Measurements from ENCODE around the gene DOCK8.
"Not testable (repeated sequence)": the region's sequence is repeated elsewhere in the genome, so short reads cannot be mapped to it uniquely, and the experiment has no call there.

Gene DOCK8

DNA sequence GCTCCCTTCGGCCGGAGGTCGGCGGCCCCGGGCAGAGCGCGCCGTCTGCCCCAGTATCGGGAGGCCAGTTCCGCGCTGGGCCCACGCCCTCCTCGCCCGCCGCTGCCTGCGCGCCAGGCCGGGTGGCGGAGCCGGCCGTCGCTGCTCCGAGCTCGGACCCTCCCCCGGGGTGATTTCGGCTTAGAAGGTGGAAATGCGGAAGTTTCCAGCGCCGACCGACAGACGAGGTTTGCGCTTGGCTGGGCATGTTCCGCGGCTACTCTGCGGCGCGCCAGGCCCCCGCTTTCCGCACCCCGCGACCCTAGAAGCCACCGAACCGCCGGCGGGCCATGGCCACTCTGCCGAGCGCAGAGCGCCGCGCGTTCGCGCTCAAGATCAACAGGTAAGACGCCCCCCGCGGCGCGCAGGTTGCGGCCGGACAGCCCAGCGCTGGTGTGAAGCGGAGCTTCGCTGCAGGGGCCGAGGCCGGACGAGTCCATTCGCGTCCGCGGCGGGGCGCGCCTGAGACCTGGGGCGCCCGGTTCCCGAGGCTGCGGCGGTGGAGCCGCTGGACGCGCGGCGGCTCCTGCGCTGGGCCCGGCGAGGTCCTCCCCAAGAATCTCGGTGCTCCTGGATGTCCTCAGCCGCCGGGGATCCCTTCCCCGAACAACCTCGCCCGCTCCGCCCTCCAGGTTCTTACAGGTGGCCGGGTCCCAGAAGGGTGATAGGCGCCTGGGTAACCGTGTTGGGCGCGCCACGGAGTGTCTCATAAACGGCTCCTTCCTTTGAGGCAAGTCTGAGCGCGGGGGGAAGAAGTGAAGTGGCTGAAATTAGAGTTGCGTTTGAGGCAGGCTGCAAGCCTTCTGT lies at the start of gene DOCK8:
Gene DOCK8, plus strand, starts transcription at position 218 of the 846 bp plus-strand sequence. Its CDS starts 112 bp downstream, at position 330.
- DNase-seq, result peak; percentile 65

DNA sequence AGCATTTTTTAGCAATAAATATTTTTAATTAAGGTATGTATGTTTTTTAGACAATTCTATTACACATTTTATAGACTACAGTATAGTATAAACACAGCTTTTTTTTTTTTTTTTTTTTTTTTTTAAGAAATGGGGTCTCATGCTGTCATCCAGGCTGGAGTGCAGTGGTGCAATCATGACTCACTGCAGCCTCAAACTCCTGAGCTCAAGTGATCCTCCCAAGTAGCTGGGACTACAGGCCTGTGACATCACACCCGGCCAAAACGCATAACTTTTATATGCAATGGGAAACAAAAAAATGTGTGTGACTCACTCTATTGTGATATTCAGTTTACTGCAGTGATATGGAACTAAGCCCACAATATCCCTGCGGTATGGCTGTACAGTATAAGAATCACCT lies 44.9 kb upstream of the DOCK8 start:
- DNase-seq, result not testable (repeated sequence)

DNA sequence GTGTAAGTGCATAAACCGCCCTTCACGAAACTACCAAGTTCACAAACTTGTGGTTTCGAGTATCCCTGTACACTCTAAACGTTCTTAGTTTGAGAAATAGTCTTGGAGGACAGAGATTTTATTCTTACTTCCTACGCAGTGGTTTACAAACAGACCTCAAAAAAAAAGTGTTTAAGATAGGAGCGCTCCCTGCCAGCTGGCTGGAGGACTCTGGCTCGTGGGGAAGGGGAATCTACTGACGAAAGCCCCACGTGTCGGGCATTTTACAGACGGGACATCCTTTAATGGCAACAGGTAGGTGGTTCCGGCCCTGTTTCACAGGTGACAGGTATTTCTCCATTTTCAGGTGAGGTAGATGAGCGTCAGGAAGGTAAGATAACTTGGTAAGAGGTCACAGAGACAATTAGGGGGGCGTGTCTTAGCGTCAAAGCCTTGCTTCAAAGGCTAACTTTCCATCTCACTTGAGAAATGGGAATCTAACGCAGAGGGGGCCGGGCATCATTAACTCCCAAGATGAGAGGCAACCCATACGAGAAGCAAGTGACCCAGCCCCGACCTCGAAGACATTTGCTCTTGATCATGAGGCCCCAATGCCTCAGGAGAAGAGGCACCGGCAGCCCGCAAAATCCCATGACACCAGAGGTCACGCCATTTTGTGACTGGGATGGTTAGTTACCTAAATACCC lies 36.4 kb upstream of the DOCK8 start:
- peak; percentile 48 for DNase-seq

DNA sequence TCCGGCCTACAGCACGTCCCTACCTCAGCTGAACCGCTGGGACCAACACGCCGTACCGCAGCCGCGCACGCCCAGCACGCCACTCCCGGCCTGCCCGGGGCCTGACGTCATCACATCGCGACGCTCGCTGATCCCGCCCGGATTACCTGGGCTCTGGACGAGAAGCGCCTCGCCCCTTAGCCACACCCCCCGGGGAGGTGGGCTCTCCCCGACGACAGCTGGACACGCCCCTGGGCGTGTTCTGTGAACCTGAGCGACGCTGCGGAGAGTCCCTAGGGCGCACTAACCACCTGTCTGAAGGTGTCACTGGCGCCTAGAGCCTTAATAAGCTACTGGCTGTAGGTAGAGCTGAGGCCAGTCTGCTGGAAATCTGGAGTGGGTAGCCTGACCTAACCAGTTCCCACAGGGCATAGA lies 35.7 kb upstream of the DOCK8 start, which contains the start of gene ZNG1A:
Gene ZNG1A, minus strand, starts transcription at position 87 of the 414 bp plus-strand sequence. CDS start 87 bp downstream, outside the sequence.
- DNase-seq, result peak; percentile 92

DNA sequence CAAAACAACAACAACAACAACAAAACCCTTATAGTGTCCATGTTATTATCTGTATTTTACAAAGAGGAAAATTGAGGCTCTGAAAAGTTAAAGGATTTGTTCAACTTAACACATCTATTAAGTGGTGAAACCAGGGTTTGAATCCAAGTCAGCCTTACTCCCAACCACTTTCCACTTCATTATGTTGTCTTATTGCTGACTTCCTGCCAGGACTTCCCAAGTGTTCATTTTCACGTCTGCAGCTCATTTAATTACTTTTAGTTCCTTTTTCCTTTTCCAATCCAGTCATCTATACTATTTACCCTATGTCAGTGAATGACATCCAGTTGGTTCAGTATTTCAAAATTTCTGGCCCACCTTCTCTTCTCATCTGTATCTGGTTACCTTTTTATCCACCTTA lies 15.1 kb upstream of the DOCK8 start:
- DNase-seq, result not testable (repeated sequence)

DNA sequence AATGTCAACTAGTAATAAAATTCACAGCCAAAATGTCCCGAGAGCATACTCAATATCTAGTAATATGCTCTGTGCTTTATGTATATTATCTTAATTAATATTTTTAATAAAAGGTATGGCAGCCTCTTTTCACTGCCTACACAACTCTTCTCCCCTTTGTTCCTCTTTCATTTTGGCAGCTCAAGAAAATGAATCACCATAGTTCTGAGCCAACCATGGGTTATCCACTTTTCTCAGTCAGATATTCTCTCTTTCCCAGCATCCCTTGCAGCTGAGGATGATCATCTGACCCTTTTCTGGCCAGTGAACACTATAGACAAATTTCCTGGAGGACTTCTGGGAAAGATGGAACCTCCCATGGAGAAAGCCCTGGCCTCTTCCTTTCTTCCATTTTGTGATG lies 8.2 kb upstream of the DOCK8 start:
- DNase-seq, result no peak

DNA sequence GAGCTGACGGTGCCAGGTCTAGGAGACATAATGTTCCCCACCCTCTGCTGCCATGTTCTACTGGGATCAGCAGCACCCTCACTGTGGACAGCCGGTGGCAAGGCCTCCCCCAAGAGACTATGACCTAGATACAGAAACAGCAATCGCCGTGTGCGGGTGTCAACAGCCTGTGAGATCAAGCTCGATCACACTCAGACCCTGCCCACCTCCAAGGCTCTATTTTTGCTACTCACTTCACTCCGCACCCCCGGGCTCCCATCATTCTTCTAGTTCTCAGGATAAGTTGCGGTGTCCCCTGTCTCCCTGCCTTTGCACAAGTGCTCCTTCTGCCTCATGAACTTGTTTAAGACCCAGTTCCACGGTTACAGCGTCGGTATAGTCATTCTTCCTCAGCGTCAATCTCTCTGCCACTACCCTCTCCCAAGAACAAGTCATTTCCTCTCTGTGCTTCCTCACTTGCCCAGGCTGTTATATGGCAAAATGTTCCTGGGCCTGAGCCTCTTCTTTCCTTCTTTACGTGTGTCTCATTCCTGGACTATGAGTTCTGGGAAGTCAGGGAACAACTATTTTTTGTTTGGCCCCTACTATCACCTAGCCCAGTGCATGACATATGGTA lies 5.4 kb upstream of the DOCK8 start:
- no peak for DNase-seq

DNA sequence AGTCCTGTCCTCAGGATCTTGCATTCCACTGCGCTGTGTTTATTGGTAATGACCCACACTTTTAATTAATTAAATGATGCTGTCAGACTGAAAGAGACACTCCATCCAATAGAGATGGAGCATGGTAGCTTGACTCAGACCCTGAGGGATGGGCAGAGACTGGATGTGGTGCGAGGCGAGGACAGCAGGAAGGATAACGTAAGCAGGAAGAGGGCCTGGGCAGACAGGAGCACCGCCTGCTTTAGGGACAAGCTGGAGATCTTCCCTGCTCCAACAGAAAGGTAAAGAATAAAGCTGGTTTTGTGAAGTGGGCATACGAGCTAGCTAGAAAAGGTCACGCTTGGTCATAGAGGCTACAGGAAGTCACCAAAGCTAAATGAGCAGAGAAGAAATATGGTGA lies 3.6 kb upstream of the DOCK8 start:
- no peak for DNase-seq

DNA sequence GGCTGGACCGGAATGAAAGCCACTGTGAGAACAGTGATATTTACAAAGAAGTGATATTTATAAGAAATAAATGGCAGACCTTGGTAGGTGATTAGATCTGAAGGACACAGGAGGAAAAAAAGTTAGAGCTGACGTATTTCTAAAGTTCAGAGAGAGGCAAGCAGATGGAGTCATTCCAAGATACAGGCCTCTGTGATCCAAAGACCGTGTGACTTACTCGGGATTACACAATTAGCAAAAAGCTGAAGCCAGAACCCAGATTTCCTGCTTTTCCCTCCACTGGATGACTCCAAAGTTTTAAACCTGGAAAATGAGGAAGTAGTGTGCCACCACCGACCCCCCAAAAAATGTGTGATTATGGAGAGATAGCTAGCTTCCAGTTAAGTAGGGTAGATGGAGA lies 3.1 kb upstream of the DOCK8 start:
- no peak for DNase-seq

DNA sequence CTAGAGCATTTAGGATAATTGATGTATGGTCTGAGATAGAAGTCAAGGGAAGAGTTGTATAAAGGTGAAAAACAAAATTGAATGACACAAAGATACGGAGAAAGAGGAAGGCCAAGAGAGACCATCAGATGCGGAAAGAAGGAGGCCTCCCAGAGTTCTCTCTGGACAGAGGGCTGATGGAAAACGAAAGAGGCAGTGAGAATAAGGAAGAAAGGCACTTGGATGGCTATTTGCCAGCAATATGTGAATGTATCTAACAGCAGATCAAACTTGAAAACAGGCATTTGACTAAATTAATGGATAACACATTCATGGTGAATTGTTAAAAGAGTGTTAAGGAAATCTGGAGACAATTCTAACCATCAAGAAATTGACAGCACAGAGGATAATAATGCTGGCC lies 2.4 kb upstream of the DOCK8 start:
- DNase-seq, result no peak

DNA sequence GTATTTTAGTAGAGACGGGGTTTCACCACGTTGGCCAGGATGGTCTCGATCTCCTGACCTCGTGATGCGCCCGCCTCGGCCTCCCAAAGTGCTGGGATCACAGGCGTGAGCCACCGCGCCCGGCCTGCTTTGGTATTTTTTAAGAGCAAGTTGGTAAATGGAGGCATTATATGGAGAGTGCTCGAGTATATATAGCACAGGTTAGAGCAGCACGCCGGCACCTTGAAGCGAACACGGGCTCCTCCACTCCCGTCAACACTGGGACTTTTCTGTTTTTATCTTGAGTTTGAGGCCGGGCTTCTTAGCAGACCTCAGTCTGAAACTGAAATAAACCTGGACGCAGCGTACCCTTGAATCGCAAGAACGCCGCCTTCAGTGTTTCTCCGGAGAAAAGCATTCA lies 764 bp upstream of the DOCK8 start:
- not testable (repeated sequence) for DNase-seq

DNA sequence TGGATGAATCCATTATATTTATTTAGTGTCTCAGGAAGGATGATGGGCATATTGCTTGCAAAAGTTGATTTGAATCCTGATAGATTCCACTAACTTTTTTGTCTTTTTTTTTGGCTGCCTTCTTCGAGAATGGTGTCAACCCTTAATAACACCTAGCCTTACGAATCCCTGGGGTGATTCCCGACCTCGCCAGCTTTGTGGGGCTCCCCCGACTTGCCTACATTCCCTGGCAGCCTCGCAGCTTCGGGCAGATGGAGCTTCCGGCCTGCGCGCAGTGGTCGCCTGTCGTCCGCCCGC lies 366 bp upstream of the DOCK8 start:
- no peak for DNase-seq

DNA sequence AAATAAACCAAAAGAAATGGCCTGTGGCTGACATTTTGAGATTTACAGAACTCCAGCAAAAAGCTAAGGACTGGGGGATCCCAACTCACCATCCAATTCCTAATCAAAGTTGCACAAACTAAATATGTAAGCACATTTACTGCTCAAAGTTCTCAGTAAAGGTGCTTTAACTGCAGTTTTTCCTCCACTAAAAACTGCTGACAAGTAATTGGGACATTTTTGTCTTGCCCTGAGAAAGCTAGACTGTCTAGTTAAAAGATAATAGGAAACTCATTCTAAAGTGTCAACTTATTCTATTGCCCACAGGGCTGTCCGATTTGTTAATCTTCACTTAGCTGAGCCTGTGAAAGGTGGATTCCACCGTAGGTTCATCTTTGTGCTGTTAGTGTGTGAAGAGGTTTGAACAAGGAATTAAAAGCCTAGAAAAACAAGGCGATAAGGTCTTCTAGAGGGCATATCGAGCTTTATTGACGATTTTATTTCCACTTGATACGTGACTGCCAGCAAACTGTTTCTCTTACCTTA lies 1.0 kb downstream of the DOCK8 start:
- no peak for DNase-seq

DNA sequence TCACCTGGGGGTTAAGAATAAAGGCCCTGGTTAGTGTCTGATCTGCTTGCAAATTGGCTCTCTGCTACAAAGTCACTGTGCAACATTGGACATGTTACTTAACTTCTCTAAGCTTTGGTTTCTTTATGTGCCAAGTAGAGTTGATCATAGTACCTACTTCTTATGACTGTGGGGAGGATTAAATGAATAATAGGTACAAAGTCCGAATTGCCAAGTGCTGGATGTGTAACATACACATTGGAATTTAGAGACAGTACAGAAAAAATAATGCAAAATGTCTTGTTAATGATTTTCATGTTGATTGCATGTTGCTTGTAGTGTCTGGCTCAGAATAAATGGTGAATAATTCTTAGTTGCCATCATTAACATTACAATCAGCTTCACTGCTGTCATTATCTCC lies 2.2 kb downstream of the DOCK8 start:
- no peak for DNase-seq

DNA sequence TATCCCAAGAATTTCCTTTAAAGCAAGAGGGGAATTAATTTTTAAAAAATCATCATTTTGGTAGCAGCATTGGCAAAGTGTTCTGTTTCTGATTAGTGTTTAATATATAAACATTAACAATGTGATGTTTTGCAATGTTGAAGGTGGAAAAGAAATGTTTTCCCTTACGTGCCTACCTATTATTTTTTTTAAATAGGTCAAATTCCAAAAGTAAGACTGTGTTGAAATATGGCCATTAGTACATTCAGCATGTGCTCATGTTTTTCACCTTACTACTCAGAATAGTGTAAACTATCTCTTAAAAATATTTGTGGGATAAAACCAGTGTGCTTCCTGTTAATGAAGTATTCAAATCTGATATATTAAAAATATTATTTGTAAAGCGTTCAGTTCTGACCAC lies 3.3 kb downstream of the DOCK8 start:
- DNase-seq, result no peak

DNA sequence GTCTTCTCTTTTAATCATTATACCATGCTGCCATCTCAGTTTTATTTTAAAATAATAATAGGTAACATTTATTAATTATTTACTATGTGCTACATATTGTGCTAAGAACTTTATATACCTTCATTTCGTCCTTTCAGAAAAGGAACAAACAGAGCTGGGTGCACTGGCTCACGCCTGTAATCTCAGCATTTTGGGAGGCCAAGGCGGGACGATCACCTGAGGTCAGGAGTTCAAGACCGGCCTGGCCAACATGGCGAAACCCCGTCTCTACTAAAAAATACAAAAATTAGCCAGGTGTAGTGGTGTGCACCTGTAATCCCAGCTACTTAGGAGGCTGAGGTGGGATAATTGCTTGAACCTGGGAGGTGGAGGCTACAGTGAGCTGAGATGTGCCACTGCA lies 4.4 kb downstream of the DOCK8 start:
- DNase-seq, result not testable (repeated sequence)

DNA sequence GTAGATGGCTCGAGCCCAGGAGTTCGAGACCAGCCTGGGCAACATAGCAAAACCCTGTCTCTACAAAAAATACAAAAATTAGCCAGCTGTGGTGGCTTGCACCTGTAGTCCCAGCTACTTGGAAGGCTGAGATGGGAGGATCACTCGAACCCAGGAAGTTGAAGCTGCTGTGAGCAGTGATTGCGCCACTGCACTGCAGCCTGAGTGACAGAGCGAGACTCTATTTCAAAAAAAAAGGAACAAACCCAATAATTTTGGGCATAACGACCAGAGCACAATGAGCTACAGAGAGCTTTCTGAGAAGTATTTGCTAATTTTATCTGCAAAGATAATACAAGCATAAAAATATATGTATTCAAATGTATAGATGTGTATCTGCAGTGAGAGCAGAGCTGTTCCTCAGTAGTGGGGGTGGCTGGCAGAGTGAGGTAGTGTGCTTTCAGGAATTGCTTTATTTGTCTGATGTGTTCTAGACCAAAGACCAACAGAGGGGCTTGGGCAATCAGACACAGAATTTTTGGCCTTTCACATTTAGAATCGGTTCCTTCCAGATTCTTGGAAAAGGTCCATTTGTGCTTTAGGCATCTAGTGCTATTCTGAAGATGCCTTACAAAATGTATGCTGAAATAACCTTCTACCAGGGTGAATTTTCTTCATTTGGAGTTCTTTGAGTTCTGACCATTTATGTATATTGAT lies 5.2 kb downstream of the DOCK8 start:
- no peak for DNase-seq

DNA sequence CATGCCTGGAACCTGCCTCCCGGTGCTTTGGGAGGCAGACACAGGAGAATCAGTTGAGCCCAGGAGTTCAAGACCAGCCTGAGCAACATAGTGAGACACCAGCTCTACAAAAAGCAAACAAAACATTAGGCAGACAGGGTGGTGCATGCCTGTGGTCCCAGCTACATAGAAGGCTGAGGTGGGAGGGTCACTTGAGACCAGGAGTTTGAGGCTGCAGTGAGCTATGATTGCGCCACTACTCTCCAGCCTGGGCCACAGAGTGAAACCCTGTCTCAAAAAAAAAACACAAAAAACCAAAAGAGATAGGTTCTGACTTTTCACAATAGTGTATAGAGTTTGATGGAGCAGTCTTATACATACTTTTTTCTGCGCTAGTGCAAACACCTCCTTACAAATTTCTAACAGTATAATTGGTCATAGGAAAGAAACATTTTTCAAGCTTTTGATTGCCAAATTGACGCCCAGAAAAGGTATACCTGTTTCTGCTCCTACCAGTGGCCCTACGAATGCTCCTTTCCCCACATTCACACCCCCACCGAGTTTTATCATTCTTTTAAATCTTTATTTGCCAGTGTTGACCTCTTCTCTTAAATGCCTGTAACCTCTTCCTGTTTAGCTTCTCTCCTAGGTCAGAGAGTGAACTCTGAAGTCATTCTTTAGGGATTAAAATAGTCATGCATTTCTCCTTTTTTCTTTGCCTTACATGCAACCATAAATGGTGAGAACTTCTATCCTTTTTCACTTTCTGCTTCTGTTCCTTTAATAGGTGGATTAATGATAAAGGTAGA lies 7.5 kb downstream of the DOCK8 start:
- DNase-seq, result peak; percentile 9

DNA sequence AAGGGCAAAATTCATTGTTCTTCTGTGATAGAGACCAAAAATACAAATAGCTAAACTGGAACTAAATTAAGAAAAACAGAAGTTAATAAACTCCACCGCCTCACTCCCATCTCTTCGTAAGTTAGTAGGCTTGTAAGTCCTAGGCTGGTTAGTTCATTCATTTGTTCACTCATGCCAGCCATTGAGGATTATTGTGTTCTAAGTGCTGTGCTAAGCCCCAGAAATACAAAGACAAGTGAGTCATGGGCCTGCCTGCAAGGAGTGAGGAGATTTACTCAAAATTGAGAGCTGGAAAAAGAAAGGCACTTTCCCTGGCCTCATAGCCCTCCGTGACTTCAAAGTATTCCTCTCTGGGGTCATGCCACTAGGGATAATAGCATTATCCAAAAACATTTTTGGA lies 8.5 kb downstream of the DOCK8 start:
- no peak for DNase-seq

DNA sequence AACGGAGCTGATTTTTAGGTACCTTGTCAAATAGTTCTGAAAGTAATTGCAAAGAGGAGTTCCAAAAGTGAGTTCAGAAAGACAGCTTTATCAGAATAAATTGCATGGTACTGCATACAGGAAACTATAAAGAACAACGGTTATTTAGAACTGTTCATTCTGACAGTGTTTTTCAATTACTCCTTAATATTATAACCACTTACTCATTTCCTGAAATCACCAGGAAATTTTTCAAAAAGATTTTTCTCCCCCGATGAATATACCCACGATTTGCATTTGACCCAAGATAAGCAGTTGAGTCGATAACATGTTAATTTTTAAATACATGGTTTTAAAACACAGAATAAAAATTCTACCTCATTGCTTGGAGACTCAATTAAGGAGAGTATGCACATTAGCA lies 9.4 kb downstream of the DOCK8 start:
- DNase-seq, result no peak

DNA sequence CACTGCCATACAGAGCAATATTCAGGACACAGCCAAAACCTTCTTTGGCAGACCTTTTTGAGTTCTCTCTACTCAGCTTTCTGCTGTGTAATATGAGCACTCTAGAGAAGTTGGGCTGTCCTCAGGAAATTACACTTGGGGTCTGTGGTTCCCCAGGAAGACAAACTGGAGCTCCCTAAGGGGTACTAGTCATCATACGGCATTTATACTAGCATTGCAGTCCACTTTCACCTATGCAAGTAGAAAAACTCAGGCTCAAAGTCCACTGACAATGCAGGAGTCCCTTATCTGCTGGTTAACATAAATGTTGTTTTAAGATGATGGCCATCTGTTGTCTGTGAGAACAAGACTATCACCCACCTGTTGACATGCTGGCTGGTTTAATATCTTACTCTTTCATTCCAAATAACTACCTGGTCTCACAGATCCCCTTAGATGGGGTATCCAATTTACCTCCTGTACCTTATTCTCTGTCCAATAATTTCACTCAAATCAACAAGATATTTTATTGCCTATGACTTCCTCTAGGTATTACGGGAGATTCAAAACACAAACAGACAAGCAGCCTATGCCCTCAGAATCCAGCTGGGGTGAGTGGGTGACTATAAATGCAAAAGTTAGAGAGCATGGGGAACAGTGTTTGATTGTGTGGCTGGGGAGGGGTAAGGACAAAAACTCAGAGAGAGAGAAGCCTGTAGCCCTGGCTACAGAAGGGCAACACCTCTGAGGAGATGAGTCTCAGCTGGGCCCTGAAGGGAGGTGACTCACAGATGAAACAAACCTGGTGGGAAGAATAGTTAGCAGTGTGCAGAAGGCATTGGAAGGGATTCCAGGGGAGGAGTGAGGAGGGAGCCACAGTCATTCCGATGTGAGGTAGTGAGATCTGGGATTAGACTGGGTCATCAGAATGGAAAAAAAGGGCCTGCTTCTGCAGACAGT lies 10.2 kb downstream of the DOCK8 start:
- DNase-seq, result no peak
